Spleen (tissue), 11 donors: ENCODE data around the gene OR5C1. TPM values are rescaled to one million over a fixed set of nuclear protein-coding genes. Genes with fewer than 3 reads are reported as not detected.
"Not testable (repeated sequence)": the region's sequence is repeated elsewhere in the genome, so short reads cannot be mapped to it uniquely, and the experiment has no call there.

Experiments used
- DNase-seq: peaks from one replicate; pipeline ENCODE4 v3.0.0-alpha.2; 2020
- H3K27ac ChIP-seq, 8 donors: fragments of 200-600 bp; sonication (generic) in 7 of 8; 1 replicate in 4 of 8; 2 replicates in 4 of 8; pipeline versions ENCODE4 v1.5.0 to v1.8.0; 2016 to 2021; ENCODE audit warnings: inconsistent platforms in 4 of 8, mild to moderate bottlenecking in 4 of 8, moderate library complexity in 1 of 8
- H3K27me3 ChIP-seq, 7 donors: fragments of 200-600 bp; sonication (generic) in 6 of 7; replicated peaks in 1 of 7; 1 replicate in 4 of 7; 2 replicates in 3 of 7; pipeline versions ENCODE4 v1.5.0 to v1.8.0; 2016 to 2021; ENCODE audit warnings: inconsistent platforms in 3 of 7, mild to moderate bottlenecking in 1 of 7
- H3K36me3 ChIP-seq, 6 donors: fragments of 200-600 bp; sonication (generic) in 5 of 6; 1 replicate in 4 of 6; 2 replicates in 2 of 6; pipeline versions ENCODE4 v1.5.0 to v1.8.0; 2016 to 2021; ENCODE audit warnings: inconsistent platforms in 2 of 6
- H3K4me1 ChIP-seq, 6 donors: fragments of 200-600 bp; sonication (generic) in 5 of 6; 1 replicate in 3 of 6; 2 replicates in 3 of 6; pipeline versions ENCODE4 v1.5.0 to v1.8.0; 2016 to 2021; ENCODE audit warnings: inconsistent platforms in 3 of 6
- H3K4me3 ChIP-seq, 8 donors: fragments of 200-600 bp; sonication (generic) in 7 of 8; 1 replicate in 4 of 8; 2 replicates in 4 of 8; pipeline versions ENCODE4 v1.5.0 to v1.8.0; 2016 to 2021; ENCODE audit warnings: inconsistent platforms in 4 of 8, mild to moderate bottlenecking in 4 of 8, moderate library complexity in 2 of 8
- H3K9me3 ChIP-seq, 8 donors: fragments of 200-600 bp; sonication (generic) in 7 of 8; 1 replicate in 4 of 8; 2 replicates in 4 of 8; pipeline versions ENCODE4 v1.5.0 to v1.8.0; 2016 to 2021; ENCODE audit warnings: inconsistent platforms in 4 of 8
- POLR2A ChIP-seq, 3 donors: fragments of 450-650 bp; IDR thresholded peaks; one replicate each; pipeline ENCODE4 v1.5.1; 2017; ENCODE audit warnings: antibody characterized with exemption in 3 of 3, mild to moderate bottlenecking in 1 of 3
- POLR2AphosphoS5 ChIP-seq, 3 donors: sonication (generic); formaldehyde crosslinking; IDR thresholded peaks; one replicate each; pipeline ENCODE4 v1.5.1; 2017; ENCODE audit warnings: antibody characterized with exemption in 3 of 3
- whole genome bisulfite sequencing, 5 donors: extraction: QIAGEN DNeasy Blood & Tissue Kit in 3 of 5; methylation state at CpG; one replicate each; pipeline versions ENCODE4 v1.1.5 to v1.1.7; 2013 to 2018; 5-methylcytosine and 5-hydroxymethylcytosine counted together
- intact Hi-C: fragments of 100-400 bp; cut with DNase I; formaldehyde crosslinking; loops from one replicate; pipeline ENCODE4 v1.15.0; 2023; ENCODE audit warnings: low total_unique reads
- polyA plus RNA-seq, 3 donors: library from polyadenylated mRNA; stranded (reverse); fragments of 200-250 nt; gene quantifications; one replicate each; pipeline ENCODE4 v1.2.1, GENCODE V29; 2013
- total RNA-seq, 7 donors: library from RNA; depleted of rRNA in 3 of 7; stranded (reverse); fragments of >200 nt in 3 of 7; fragmentation: NEBNext Ultra II Directional in 4 of 7; extraction: Animal tissue kit (Norgen Biotek cat#: 25700) in 4 of 7; gene quantifications; one replicate each; pipeline versions ENCODE4 v1.1.0 to v1.2.1, GENCODE V29; 2016 to 2021
- TF ChIP-seq, protein P1 (sequence below), 11 experiments: fragments of 200-600 bp in 7 of 11; fragments of 450-650 bp in 4 of 11; sonication (generic) in 4 of 11; IDR thresholded peaks in 8 of 11; conservative IDR thresholded peaks in 3 of 11; 1 replicate in 7 of 11; 2 replicates in 4 of 11; pipeline versions ENCODE4 v1.4.0 to v1.8.0; 2016 to 2021; ENCODE audit warnings: antibody characterized with exemption in 11 of 11, inconsistent platforms in 4 of 11, mild to moderate bottlenecking in 1 of 11
- donor health status: healthy with polysubstance abuse.
- donor health status: DM: no; HTN: no; CAD: no; lungs with moderate emphysema.
- donor health status: DM: no; HTN: no; CAD: no.
- donor health status: Bipolar disorder and iron deficiency.
- donor health status: healthy.
- donor health status: DM: no; HTN: no; CAD: no.
- donor health status: DM: yes; HTN: yes; CAD: no.

The OR5C1 gene
- total and polyA plus RNA-seq, 10 donors = not detected

DNA sequence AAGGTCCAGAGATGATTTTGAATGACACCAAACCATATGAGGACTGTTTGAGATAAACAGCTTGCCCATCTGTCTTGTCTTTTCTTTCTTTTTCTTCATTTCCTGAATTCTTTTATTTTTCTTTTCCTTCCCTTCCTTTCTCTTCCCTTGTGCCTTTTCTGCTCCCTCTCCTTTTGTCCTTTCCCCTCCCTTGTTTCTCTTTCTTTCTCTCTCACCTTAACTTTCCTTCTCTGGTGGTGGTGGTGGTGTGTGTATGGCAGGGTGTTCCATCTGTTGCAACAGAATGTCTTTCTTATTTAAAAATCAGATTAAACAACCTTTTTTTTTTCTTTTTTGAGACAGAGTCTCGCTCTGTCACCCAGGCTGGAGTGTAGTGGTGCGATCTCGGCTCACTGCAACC, 43.5 kb downstream of the OR5C1 start:
- intact Hi-C loops = no loop called here
- no peaks in the 10 kb centered on the region for H3K36me3 ChIP-seq
- no peaks in the 10 kb centered on the region for H3K9me3 ChIP-seq
- no peak for DNase-seq
- no peak for TF ChIP-seq POLR2A (IDR thresholded peaks at IDR 0.05)
- TF ChIP-seq POLR2AphosphoS5 (IDR thresholded peaks at IDR 0.05) = no peak
- TF ChIP-seq, protein P1, sequence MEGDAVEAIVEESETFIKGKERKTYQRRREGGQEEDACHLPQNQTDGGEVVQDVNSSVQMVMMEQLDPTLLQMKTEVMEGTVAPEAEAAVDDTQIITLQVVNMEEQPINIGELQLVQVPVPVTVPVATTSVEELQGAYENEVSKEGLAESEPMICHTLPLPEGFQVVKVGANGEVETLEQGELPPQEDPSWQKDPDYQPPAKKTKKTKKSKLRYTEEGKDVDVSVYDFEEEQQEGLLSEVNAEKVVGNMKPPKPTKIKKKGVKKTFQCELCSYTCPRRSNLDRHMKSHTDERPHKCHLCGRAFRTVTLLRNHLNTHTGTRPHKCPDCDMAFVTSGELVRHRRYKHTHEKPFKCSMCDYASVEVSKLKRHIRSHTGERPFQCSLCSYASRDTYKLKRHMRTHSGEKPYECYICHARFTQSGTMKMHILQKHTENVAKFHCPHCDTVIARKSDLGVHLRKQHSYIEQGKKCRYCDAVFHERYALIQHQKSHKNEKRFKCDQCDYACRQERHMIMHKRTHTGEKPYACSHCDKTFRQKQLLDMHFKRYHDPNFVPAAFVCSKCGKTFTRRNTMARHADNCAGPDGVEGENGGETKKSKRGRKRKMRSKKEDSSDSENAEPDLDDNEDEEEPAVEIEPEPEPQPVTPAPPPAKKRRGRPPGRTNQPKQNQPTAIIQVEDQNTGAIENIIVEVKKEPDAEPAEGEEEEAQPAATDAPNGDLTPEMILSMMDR (IDR thresholded peaks at IDR 0.05 in 8 of 11, conservative IDR thresholded peaks at IDR 0.05 in 3 of 11) = no peak
- no peak overlapping the region for H3K4me3 ChIP-seq
- H3K27me3 ChIP-seq = no peaks in the 10 kb centered on the region
- WGBS, 5 donors = 84 to 100% (median 89%) methylated on average over 3 of the region's 3 CpGs
- no peak overlapping the region for H3K27ac ChIP-seq
- H3K4me1 ChIP-seq = peaks cover 11 to 29% (median 21%) of the 10 kb centered on the region in 6 donors

DNA sequence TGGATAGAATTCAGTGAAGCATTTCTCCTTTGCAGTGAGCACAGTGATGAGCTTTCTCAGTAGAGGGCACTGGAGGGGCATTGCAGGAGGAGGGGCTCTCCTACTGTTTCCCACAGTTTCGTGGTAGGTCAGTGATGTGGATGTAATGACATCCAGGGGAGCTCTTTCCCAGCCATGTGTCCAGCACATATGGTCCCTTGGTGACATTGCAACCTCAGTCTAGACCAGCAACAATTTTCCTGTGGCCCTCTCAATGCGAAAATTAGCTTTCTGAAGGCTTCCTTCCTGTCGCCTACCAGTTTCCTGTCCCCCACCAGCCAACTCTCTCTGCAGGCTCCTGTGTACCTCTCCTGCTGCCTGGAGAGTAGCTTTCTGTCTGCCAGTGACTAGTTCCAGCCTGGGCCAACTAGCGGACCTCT, 46.6 kb downstream of the OR5C1 start:
- Histone ChIP-seq H3K36me3 (no peaks in the 10 kb centered on the region), H3K27ac (peak overlapping the region in 1 of 8 donors; percentile 18), H3K4me3 (peak overlapping the region in 1 of 8 donors; percentile 30), H3K4me1 (peaks cover 7 to 15% (median 11%) of the 10 kb centered on the region in 6 donors), H3K27me3 (no peaks in the 10 kb centered on the region), H3K9me3 (no peaks in the 10 kb centered on the region)
- WGBS, 5 donors = 11 to 27% (median 15%) methylated on average over 4 of the region's 4 CpGs
- TF ChIP-seq POLR2A (IDR thresholded peaks at IDR 0.05) (no peak), POLR2AphosphoS5 (IDR thresholded peaks at IDR 0.05) (no peak)
- TF ChIP-seq, protein P1 (IDR thresholded peaks at IDR 0.05 in 8 of 11, conservative IDR thresholded peaks at IDR 0.05 in 3 of 11) = no peak
- DNase-seq = no peak
- intact Hi-C loops = no loop called here

GRCh38 chr9:122837266-122837850, 48.6 kb downstream of the OR5C1 start:
- peak; percentile 70 for DNase-seq
- no peak overlapping the region for H3K27ac ChIP-seq
- H3K36me3 ChIP-seq = no peaks in the 10 kb centered on the region
- H3K4me3 ChIP-seq = no peak overlapping the region
- intact Hi-C loops = no loop called here
- TF ChIP-seq, protein P1 (IDR thresholded peaks at IDR 0.05 in 8 of 11, conservative IDR thresholded peaks at IDR 0.05 in 3 of 11) = no peak
- TF ChIP-seq POLR2AphosphoS5 (IDR thresholded peaks at IDR 0.05) (no peak), POLR2A (IDR thresholded peaks at IDR 0.05) (no peak)
- peaks cover 7 to 15% (median 11%) of the 10 kb centered on the region in 6 donors for H3K4me1 ChIP-seq
- 92 to 97% (median 96%) methylated on average over 14 of the region's 14 CpGs for WGBS, 5 donors
- H3K27me3 ChIP-seq = no peaks in the 10 kb centered on the region
- H3K9me3 ChIP-seq = no peaks in the 10 kb centered on the region

- H3K36me3 ChIP-seq, H3K27ac ChIP-seq, H3K4me3 ChIP-seq, DNase-seq, H3K27me3 ChIP-seq, intact Hi-C loops, H3K9me3 ChIP-seq: not testable (repeated sequence)
- H3K4me1 ChIP-seq = peaks cover 7 to 15% (median 11%) of the 10 kb centered on the region in 6 donors
- WGBS, 5 donors = 68 to 89% (median 78%) methylated on average over 3 of the region's 3 CpGs
These were observed 49.7 kb downstream of the OR5C1 start for GRCh38 chr9:122838441-122838840.

Other genes with a start within 250 kb of the OR5C1 start
- not detected for gene OR1N2, start 235.8 kb upstream of the OR5C1 start, total RNA-seq
- not detected for gene OR1N2, start 235.8 kb upstream of the OR5C1 start, polyA plus RNA-seq
- gene OR1L8, start 205.5 kb upstream of the OR5C1 start, total RNA-seq = 1 to 10 TPM in 2 of 7 donors, under 1 TPM in 5; 0.33 to 1.6 (median 0.92) TPM
- under 1 TPM in 2 of 3 donors, not detected in 1; 0.17 to 0.38 TPM for gene OR1L8, start 205.5 kb upstream of the OR5C1 start, polyA plus RNA-seq
- gene OR1Q1, start 174.2 kb upstream of the OR5C1 start, total RNA-seq = not detected
- not detected for gene OR1Q1, start 174.2 kb upstream of the OR5C1 start, polyA plus RNA-seq
- gene OR1B1, start 131.3 kb upstream of the OR5C1 start, total RNA-seq = under 1 TPM in 1 of 7 donors, not detected in 6; 0.60 TPM
- not detected for gene OR1B1, start 131.3 kb upstream of the OR5C1 start, polyA plus RNA-seq
- gene OR1L1, start 127.2 kb upstream of the OR5C1 start, total RNA-seq = not detected
- gene OR1L1, start 127.2 kb upstream of the OR5C1 start, polyA plus RNA-seq = not detected
- not detected for gene OR1L3, start 113.8 kb upstream of the OR5C1 start, total RNA-seq
- not detected for gene OR1L3, start 113.8 kb upstream of the OR5C1 start, polyA plus RNA-seq
- not detected for gene OR1L4, start 64.9 kb upstream of the OR5C1 start, total RNA-seq
- not detected for gene OR1L4, start 64.9 kb upstream of the OR5C1 start, polyA plus RNA-seq
- gene OR1L6, start 46.6 kb upstream of the OR5C1 start, total RNA-seq = not detected
- not detected for gene OR1L6, start 46.6 kb upstream of the OR5C1 start, polyA plus RNA-seq
- gene OR1K1, start 11.2 kb downstream of the OR5C1 start, total RNA-seq = not detected
- gene OR1K1, start 11.2 kb downstream of the OR5C1 start, polyA plus RNA-seq = not detected
- 10 to 100 TPM; 15.7 to 25.5 (median 22.6) TPM for gene PDCL, start 39.7 kb downstream of the OR5C1 start, total RNA-seq
- 10 to 100 TPM in 1 of 3 donors, 1 to 10 TPM in 2; 6.8 to 11.5 (median 8.8) TPM for gene PDCL, start 39.7 kb downstream of the OR5C1 start, polyA plus RNA-seq
- 10 to 100 TPM; 58.3 to 78.7 (median 64.8) TPM for gene RC3H2, start 116.4 kb downstream of the OR5C1 start, total RNA-seq
- gene RC3H2, start 116.4 kb downstream of the OR5C1 start, polyA plus RNA-seq = 10 to 100 TPM in 1 of 3 donors, 1 to 10 TPM in 2; 8.3 to 13.7 (median 9.6) TPM
- 10 to 100 TPM in 6 of 7 donors, 1 to 10 TPM in 1; 7.5 to 16.8 (median 11.8) TPM for gene ZBTB6, start 124.4 kb downstream of the OR5C1 start, total RNA-seq
- 1 to 10 TPM; 4.9 to 6.3 (median 5.0) TPM for gene ZBTB6, start 124.4 kb downstream of the OR5C1 start, polyA plus RNA-seq
- 10 to 100 TPM in 2 of 7 donors, 1 to 10 TPM in 5; 7.3 to 10.9 (median 9.4) TPM for gene ZBTB26, start 142.6 kb downstream of the OR5C1 start, total RNA-seq
- 1 to 10 TPM; 5.1 to 5.4 (median 5.2) TPM for gene ZBTB26, start 142.6 kb downstream of the OR5C1 start, polyA plus RNA-seq
- 10 to 100 TPM; 43.2 to 65.7 (median 54.8) TPM for gene RABGAP1, start 152.1 kb downstream of the OR5C1 start, total RNA-seq
- 10 to 100 TPM in 1 of 3 donors, 1 to 10 TPM in 2; 7.4 to 11.8 (median 7.7) TPM for gene RABGAP1, start 152.1 kb downstream of the OR5C1 start, polyA plus RNA-seq
- 1 to 10 TPM in 6 of 7 donors, not detected in 1; 2.3 to 5.4 (median 3.3) TPM for gene GPR21, start 244.7 kb downstream of the OR5C1 start, total RNA-seq
- gene GPR21, start 244.7 kb downstream of the OR5C1 start, polyA plus RNA-seq = under 1 TPM; 0.19 to 0.43 (median 0.24) TPM